Measurements from ENCODE around the gene TMEM132D.

GRCh38 chr12:129193263-129193871 is 710.5 kb downstream of the TMEM132D start:
- peak; percentile 27 for TF ChIP-seq RAD21 (conservative IDR thresholded peaks at IDR 0.05)
- peak; percentile 65 for TF ChIP-seq CTCF (IDR thresholded peaks at IDR 0.05; ENCODE audit: poor library complexity, severe bottlenecking)
- TF ChIP-seq MXI1 (conservative IDR thresholded peaks at IDR 0.05; ENCODE audit: poor library complexity, severe bottlenecking): no peak
- TF ChIP-seq EZH2 (IDR thresholded peaks at IDR 0.05; ENCODE audit: borderline replicate concordance, insufficient read depth, low read length, poor library complexity, severe bottlenecking): no peak
- no peak for TF ChIP-seq TAF1 (IDR thresholded peaks at IDR 0.05; ENCODE audit: low read depth)
- peak; percentile 36 for TF ChIP-seq SMC3 (conservative IDR thresholded peaks at IDR 0.05; ENCODE audit: poor library complexity)

Data from neural cell (in vitro differentiated cells).